HepG2 (cell line): ENCODE results near the gene HMCN1. TPM values are rescaled to one million over a fixed set of nuclear protein-coding genes. Genes with fewer than 3 reads are reported as not detected.

ENCODE experiments used
- ATAC-seq: fragments of 200-7000 bp; cut with Tn5 transposase; 3 replicates; pipeline ENCODE4 v1.9.1; 2020; ENCODE audit warnings: mild to moderate bottlenecking, moderate library complexity
- BruUV-seq: library from RNA; stranded (reverse); fragments of 400-500 nt; replicated peaks from 2 replicates; lab custom pipeline; 2021; lab: Mats Ljungman, UMichigan
- CTCF ChIA-PET: fragments of 300-600 bp; formaldehyde crosslinking; extraction: SDS; loops from one replicate; lab custom pipeline; 2021; ENCODE audit warnings: low total read pairs, inconsistent platforms, low intra/inter-chr PET ratio; lab: Yijun Ruan, JAX
- POLR2A ChIA-PET: fragments of 350-600 bp; sonication (Branson Sonifier 250); formaldehyde crosslinking; loops from one replicate; lab custom pipeline; 2020; ENCODE audit warnings: antibody characterized with exemption, inconsistent platforms; lab: Yijun Ruan, JAX
- DNase-seq: peaks from one replicate; pipeline ENCODE4 v3.0.0-alpha.2; 2015; ENCODE audit warnings: low spot score
- FAIRE-seq: peaks from 3 replicates; lab custom pipeline; 2011; peaks lifted over from hg19 to GRCh38; lab: Jason Lieb, UNC
- H2AFZ ChIP-seq: one replicate; pipeline ENCODE4 v1.6.1; 2011; ENCODE audit warnings: low read length, inconsistent platforms
- H3K27ac ChIP-seq: fragments of 300-600 bp; 3 replicates; pipeline ENCODE4 v1.8.0; 2011; ENCODE audit warnings: mixed run types, mild to moderate bottlenecking, mixed read lengths, low read length, inconsistent platforms; ENCODE audit not compliant: insufficient read depth; ENCODE audit errors: extremely low read length
- H3K27me3 ChIP-seq, 2 experiments: fragments of 200-600 bp in 1 of 2; 2 replicates in 1 of 2; 3 replicates in 1 of 2; pipeline versions ENCODE4 v1.6.0 to v1.8.0; 2011; ENCODE audit warnings: low read length in 2 of 2, mild to moderate bottlenecking in 2 of 2, moderate library complexity in 2 of 2, inconsistent platforms in 1 of 2; ENCODE audit not compliant: insufficient read depth in 2 of 2, control insufficient read depth in 1 of 2
- H3K36me3 ChIP-seq, 2 experiments: fragments of 200-600 bp in 1 of 2; replicated peaks in 1 of 2; 2 replicates in 1 of 2; 3 replicates in 1 of 2; pipeline versions ENCODE4 v1.5.1 to v1.8.0; 2011; ENCODE audit warnings: low read length in 2 of 2, inconsistent platforms in 1 of 2; ENCODE audit not compliant: insufficient read depth in 2 of 2, control insufficient read depth in 1 of 2
- H3K4me1 ChIP-seq: 2 replicates; pipeline ENCODE4 v1.5.1; 2012; ENCODE audit warnings: low read length, inconsistent platforms; ENCODE audit not compliant: insufficient read depth
- H3K4me2 ChIP-seq: 2 replicates; pipeline ENCODE4 v1.6.0; 2011; ENCODE audit warnings: low read depth, low read length, inconsistent platforms
- H3K4me3 ChIP-seq, 3 experiments: fragments of 200-600 bp in 1 of 3; sonication (generic), shearing (Covaris generic) in 1 of 3; replicated peaks in 1 of 3; 2 replicates each; pipeline ENCODE4 v1.5.1; 2011 to 2016; ENCODE audit warnings: low read length in 3 of 3, inconsistent platforms in 2 of 3, low read depth in 2 of 3, mild to moderate bottlenecking in 2 of 3, control low read depth in 1 of 3, mixed read lengths in 1 of 3; ENCODE audit not compliant: insufficient read depth in 1 of 3
- H3K79me2 ChIP-seq: one replicate; pipeline ENCODE4 v1.6.1; 2011; ENCODE audit warnings: low read length, inconsistent platforms; ENCODE audit not compliant: insufficient read depth
- H3K9ac ChIP-seq: 2 replicates; pipeline ENCODE4 v1.6.0; 2011; ENCODE audit warnings: mild to moderate bottlenecking, low read depth, low read length, inconsistent platforms; ENCODE audit not compliant: insufficient read depth
- H3K9me3 ChIP-seq: 2 replicates; pipeline ENCODE4 v1.5.1; 2012; ENCODE audit warnings: mild to moderate bottlenecking, low read length
- H4K20me1 ChIP-seq: 2 replicates; pipeline ENCODE4 v1.6.0; 2011; ENCODE audit warnings: inconsistent platforms, mild to moderate bottlenecking, low read length, moderate library complexity; ENCODE audit not compliant: insufficient read depth
- BRCA1 ChIP-seq: sonication (generic); formaldehyde crosslinking; IDR thresholded peaks from 2 replicates; pipeline ENCODE4 v1.4.0; 2020; ENCODE audit warnings: missing genetic modification reagents
- EP300 ChIP-seq, 3 experiments: sonication (generic) in 1 of 3; formaldehyde crosslinking in 1 of 3; IDR thresholded peaks; 2 replicates each; pipeline versions ENCODE4 v1.5.1 to v1.6.1; 2011 to 2020; ENCODE audit warnings: low read depth in 2 of 3, low read length in 2 of 3, borderline replicate concordance in 1 of 3, improper control_type of control experiment in 1 of 3, mild to moderate bottlenecking in 1 of 3, missing genetic modification reagents in 1 of 3, moderate library complexity in 1 of 3
- GABPA ChIP-seq, 2 experiments: IDR thresholded peaks; 2 replicates each; pipeline ENCODE4 v1.6.1; 2011 to 2016; ENCODE audit warnings: low read depth in 2 of 2, low read length in 1 of 2, missing biosample characterization in 1 of 2, missing genetic modification characterization in 1 of 2
- KLF13 ChIP-seq: sonication (generic); formaldehyde crosslinking; IDR thresholded peaks from 2 replicates; pipeline ENCODE4 v1.4.0; 2020; ENCODE audit warnings: mild to moderate bottlenecking, missing genetic modification reagents
- SSRP1 ChIP-seq: IDR thresholded peaks from 2 replicates; pipeline ENCODE4 v1.6.1; 2016; ENCODE audit warnings: control low read depth
- ZBTB38 ChIP-seq: sonication (generic); formaldehyde crosslinking; IDR thresholded peaks from 2 replicates; pipeline ENCODE4 v1.5.1; 2020; ENCODE audit warnings: mild to moderate bottlenecking, missing genetic modification reagents
- ZEB1 ChIP-seq: IDR thresholded peaks from 2 replicates; pipeline ENCODE4 v1.6.1; 2012; ENCODE audit warnings: mild to moderate bottlenecking, low read depth, inconsistent platforms; ENCODE audit not compliant: insufficient replicate concordance
- ZFP36 ChIP-seq: fragments of 150-350 bp; IDR thresholded peaks from 2 replicates; pipeline ENCODE4 v1.6.1; 2018; ENCODE audit warnings: borderline replicate concordance, low read length, low read depth; ENCODE audit not compliant: partially characterized antibody
- ZFY ChIP-seq: sonication (generic); formaldehyde crosslinking; IDR thresholded peaks from 2 replicates; pipeline ENCODE4 v1.4.0; 2020; ENCODE audit warnings: missing genetic modification reagents
- ZNF264 ChIP-seq: sonication (generic); formaldehyde crosslinking; IDR thresholded peaks from 2 replicates; pipeline ENCODE4 v1.4.0; 2020; ENCODE audit warnings: missing genetic modification reagents
- ZNF724P ChIP-seq: sonication (generic); formaldehyde crosslinking; IDR thresholded peaks from 2 replicates; pipeline ENCODE4 v1.8.0; 2022; ENCODE audit warnings: missing genetic modification reagents, borderline replicate concordance
- WGBS: methylation state at CpG from one replicate; pipeline ENCODE4 v1.1.6; 2017; ENCODE audit warnings: low lambda C conversion rate; 5-methylcytosine and 5-hydroxymethylcytosine counted together
- in situ Hi-C: cut with HindIII; loops from 2 replicates; pipeline ENCODE4 v1.10.0; 2017; ENCODE audit warnings: low pct_unique_long_range_greater_than_20kb; ENCODE audit not compliant: extremely low pct_ligation_motif_present
- intact Hi-C: fragments of 100-400 bp; cut with micrococcal nuclease; formaldehyde crosslinking; loops from one replicate; pipeline ENCODE4 v1.10.0; 2022; ENCODE audit not compliant: unreplicated experiment
- polyA plus RNA-seq, 8 experiments: library from polyadenylated mRNA; depleted of rRNA in 3 of 8; stranded (reverse) in 7 of 8; unstranded in 1 of 8; fragments of >200 nt; fragmentation: Illumina TruSeq in 4 of 8; extraction: Trizol in 4 of 8; gene quantifications; 2 replicates each; pipeline versions ENCODE4 v1.2.1 to v1.2.3, GENCODE V29; 2011 to 2016; ENCODE audit warnings: low read depth in 4 of 8, missing spikeins in 1 of 8, mixed read lengths in 1 of 8; ENCODE audit not compliant: insufficient read depth in 1 of 8
- total RNA-seq, 5 experiments: library from RNA; depleted of rRNA; stranded (reverse); fragments of >200 nt; fragmentation: Illumina TruSeq; extraction: Trizol; gene quantifications; 2 replicates each; pipeline ENCODE4 v1.2.3, GENCODE V29; 2016; ENCODE audit warnings: low read depth in 1 of 5
- TF ChIP-seq, protein P1 (sequence below): sonication (generic); formaldehyde crosslinking; IDR thresholded peaks from 2 replicates; pipeline ENCODE4 v1.4.0; 2020; ENCODE audit warnings: missing genetic modification reagents, borderline replicate concordance
- TF ChIP-seq, protein P2 (sequence below): sonication (generic); formaldehyde crosslinking; conservative IDR thresholded peaks from 2 replicates; pipeline ENCODE4 v1.8.1; 2023; ENCODE audit warnings: missing genetic modification reagents
- TF ChIP-seq, protein P3 (sequence below): IDR thresholded peaks from 2 replicates; pipeline ENCODE4 v1.6.1; 2018; ENCODE audit warnings: missing genetic modification reagents, mild to moderate bottlenecking, missing compliant biosample characterization

The HMCN1 gene
- total and polyA plus RNA-seq, 2 of the 13 experiments (the other 11 are each of a cell fraction or from before 2014, with no cell fraction given) = 0.03 TPM; not detected in 1

DNA sequence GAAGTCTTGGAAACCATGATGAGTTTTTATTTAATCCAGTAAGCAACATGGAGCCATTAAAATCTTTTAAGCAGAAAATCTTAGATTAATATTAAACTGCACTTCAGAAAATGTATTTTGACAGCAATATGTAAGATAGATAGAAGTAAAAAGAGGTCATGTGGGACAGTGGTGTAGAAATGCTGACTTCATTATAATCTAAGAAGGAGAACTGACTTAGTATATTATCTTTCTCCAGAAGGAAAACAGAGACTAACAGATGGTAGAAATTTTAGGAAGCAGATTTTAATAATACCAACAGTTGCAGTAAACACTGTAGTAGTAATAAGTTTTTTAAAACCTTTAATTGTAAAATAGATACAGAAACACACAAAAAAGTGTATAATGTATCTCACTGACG, 367.9 kb downstream of the HMCN1 start:
- H4K20me1 ChIP-seq = no peaks in the 10 kb centered on the region
- H3K36me3 ChIP-seq = no peaks in the 10 kb centered on the region
- H3K27me3 ChIP-seq = no peaks in the 10 kb centered on the region
- 0% methylated on average over 1 of the region's 1 CpG for WGBS
- H3K4me1 ChIP-seq = no peaks in the 10 kb centered on the region
- DNase-seq (no peak), ATAC-seq (no peak), FAIRE-seq (no peak)
- no peak overlapping the region for H3K27ac ChIP-seq
- intact Hi-C loops (no loop called here), in situ Hi-C loops (no loop called here)
- POLR2A ChIA-PET = no interaction called here
- BruUV-seq = no TSS peak
- H3K4me3 ChIP-seq = no peak overlapping the region
- CTCF ChIA-PET = no interaction called here
- no peak overlapping the region for H3K4me2 ChIP-seq
- no peak overlapping the region for H2AFZ ChIP-seq
- H3K79me2 ChIP-seq = no peaks in the 10 kb centered on the region
- no peak overlapping the region for H3K9ac ChIP-seq
- H3K9me3 ChIP-seq = no peaks in the 10 kb centered on the region
- TF ChIP-seq ZFY (CRISPR knock-in tag) (no peak), GABPA (IDR thresholded peaks at IDR 0.05; ENCODE audit: low read depth, low read length) (no peak), GABPA (CRISPR knock-in tag; IDR thresholded peaks at IDR 0.05; ENCODE audit: low read depth) (no peak), SSRP1 (CRISPR knock-in tag) (no peak), ZFP36 (no peak), EP300 (IDR thresholded peaks at IDR 0.05; ENCODE audit: low read depth in 2 of 2, low read length in 2 of 2) (no peak), EP300 (CRISPR knock-in tag; IDR thresholded peaks at IDR 0.05; ENCODE audit: borderline replicate concordance) (no peak), ZNF264 (CRISPR knock-in tag) (no peak), KLF13 (no peak), ZEB1 (no peak), ZBTB38 (CRISPR knock-in tag) (no peak), ZNF724P (CRISPR knock-in tag) (no peak), BRCA1 (CRISPR knock-in tag) (no peak)
- TF ChIP-seq, protein P1, sequence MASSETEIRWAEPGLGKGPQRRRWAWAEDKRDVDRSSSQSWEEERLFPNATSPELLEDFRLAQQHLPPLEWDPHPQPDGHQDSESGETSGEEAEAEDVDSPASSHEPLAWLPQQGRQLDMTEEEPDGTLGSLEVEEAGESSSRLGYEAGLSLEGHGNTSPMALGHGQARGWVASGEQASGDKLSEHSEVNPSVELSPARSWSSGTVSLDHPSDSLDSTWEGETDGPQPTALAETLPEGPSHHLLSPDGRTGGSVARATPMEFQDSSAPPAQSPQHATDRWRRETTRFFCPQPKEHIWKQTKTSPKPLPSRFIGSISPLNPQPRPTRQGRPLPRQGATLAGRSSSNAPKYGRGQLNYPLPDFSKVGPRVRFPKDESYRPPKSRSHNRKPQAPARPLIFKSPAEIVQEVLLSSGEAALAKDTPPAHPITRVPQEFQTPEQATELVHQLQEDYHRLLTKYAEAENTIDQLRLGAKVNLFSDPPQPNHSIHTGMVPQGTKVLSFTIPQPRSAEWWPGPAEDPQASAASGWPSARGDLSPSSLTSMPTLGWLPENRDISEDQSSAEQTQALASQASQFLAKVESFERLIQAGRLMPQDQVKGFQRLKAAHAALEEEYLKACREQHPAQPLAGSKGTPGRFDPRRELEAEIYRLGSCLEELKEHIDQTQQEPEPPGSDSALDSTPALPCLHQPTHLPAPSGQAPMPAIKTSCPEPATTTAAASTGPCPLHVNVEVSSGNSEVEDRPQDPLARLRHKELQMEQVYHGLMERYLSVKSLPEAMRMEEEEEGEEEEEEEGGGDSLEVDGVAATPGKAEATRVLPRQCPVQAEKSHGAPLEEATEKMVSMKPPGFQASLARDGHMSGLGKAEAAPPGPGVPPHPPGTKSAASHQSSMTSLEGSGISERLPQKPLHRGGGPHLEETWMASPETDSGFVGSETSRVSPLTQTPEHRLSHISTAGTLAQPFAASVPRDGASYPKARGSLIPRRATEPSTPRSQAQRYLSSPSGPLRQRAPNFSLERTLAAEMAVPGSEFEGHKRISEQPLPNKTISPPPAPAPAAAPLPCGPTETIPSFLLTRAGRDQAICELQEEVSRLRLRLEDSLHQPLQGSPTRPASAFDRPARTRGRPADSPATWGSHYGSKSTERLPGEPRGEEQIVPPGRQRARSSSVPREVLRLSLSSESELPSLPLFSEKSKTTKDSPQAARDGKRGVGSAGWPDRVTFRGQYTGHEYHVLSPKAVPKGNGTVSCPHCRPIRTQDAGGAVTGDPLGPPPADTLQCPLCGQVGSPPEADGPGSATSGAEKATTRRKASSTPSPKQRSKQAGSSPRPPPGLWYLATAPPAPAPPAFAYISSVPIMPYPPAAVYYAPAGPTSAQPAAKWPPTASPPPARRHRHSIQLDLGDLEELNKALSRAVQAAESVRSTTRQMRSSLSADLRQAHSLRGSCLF = no peak
- TF ChIP-seq, protein P2, sequence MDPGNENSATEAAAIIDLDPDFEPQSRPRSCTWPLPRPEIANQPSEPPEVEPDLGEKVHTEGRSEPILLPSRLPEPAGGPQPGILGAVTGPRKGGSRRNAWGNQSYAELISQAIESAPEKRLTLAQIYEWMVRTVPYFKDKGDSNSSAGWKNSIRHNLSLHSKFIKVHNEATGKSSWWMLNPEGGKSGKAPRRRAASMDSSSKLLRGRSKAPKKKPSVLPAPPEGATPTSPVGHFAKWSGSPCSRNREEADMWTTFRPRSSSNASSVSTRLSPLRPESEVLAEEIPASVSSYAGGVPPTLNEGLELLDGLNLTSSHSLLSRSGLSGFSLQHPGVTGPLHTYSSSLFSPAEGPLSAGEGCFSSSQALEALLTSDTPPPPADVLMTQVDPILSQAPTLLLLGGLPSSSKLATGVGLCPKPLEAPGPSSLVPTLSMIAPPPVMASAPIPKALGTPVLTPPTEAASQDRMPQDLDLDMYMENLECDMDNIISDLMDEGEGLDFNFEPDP (CRISPR knock-in tag) = no peak
- TF ChIP-seq, protein P3, sequence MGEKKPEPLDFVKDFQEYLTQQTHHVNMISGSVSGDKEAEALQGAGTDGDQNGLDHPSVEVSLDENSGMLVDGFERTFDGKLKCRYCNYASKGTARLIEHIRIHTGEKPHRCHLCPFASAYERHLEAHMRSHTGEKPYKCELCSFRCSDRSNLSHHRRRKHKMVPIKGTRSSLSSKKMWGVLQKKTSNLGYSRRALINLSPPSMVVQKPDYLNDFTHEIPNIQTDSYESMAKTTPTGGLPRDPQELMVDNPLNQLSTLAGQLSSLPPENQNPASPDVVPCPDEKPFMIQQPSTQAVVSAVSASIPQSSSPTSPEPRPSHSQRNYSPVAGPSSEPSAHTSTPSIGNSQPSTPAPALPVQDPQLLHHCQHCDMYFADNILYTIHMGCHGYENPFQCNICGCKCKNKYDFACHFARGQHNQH (CRISPR knock-in tag) = no peak
